ENCODE measurements around the gene MYO5C.

MYO5C gene

DNA sequence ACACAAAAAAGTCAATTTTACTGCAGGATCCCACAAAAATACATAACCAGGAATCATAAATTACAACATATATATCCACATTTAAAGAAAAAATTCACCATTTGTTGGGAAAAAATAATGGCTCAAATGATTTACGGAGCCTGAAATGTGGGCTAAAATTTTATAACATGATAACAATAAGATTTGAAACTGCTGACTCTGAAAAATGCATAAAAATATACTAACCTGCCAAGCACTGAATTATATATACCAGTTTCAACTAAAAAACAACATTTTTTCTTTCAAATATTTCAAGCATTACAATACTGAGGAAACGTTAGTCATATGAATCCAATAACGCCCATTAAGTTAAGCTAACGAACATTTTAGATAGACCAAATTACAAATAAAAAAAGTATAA, 12.2 kb upstream of the MYO5C start:
- DNase-seq (ENCODE audit: low spot score) = no peak
- TF ChIP-seq, protein P1, sequence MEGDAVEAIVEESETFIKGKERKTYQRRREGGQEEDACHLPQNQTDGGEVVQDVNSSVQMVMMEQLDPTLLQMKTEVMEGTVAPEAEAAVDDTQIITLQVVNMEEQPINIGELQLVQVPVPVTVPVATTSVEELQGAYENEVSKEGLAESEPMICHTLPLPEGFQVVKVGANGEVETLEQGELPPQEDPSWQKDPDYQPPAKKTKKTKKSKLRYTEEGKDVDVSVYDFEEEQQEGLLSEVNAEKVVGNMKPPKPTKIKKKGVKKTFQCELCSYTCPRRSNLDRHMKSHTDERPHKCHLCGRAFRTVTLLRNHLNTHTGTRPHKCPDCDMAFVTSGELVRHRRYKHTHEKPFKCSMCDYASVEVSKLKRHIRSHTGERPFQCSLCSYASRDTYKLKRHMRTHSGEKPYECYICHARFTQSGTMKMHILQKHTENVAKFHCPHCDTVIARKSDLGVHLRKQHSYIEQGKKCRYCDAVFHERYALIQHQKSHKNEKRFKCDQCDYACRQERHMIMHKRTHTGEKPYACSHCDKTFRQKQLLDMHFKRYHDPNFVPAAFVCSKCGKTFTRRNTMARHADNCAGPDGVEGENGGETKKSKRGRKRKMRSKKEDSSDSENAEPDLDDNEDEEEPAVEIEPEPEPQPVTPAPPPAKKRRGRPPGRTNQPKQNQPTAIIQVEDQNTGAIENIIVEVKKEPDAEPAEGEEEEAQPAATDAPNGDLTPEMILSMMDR (IDR thresholded peaks at IDR 0.05; ENCODE audit: extremely low read depth, missing control alignments) = no peak

DNA sequence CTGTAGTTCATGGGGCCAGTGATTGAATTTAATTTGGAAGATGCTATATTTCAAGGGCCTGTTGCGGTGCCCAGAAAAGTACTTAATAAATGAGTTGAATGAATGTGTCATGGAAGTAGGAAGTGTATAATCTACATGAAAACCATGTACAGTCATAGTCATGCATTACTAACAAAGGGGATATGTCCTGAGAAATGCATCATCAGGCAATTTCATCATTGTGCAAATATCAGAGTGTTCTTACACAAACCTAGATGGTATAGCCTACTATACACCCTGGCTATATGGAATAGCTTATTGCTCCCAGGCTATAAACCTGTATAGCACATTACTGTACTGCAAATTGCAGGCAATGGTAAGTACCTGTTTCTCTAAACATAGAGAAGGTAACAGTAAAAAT, 10.7 kb upstream of the MYO5C start:
- TF ChIP-seq, protein P1 (IDR thresholded peaks at IDR 0.05; ENCODE audit: extremely low read depth, missing control alignments) = no peak
- DNase-seq (ENCODE audit: low spot score) = no peak

DNA sequence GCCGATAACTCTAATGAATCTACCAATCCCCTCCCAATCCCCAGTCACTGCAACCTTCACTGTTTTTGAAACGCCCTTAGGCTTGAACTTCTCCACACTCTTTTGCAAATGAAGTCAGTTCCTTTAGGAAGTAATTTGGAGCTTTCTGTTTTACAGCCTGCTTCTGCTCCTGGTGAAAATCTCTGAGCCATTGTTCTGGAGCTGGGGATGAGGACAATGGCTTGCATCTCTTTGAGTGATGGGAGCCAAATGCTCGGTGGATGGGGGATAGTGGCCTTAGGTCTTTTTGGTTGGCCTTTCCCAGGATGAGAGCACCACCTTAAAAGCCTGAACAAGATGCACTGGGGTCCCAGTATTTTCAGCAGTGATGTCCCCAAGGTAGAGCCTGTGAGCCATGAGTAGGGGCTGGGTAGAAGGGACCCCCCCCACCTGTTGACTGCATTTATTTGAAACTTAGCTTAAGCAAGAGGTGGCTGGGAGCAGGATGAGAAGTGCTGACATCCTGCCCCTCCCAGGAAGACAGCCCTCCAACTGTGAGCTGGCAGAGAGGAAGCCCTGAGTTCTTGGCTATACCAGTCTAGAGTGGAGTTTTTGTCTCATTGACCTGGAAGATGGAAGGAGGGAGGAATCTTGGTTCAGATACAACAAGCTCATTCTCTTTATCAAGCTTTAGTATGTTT, 7.6 kb upstream of the MYO5C start:
- no peak for DNase-seq (ENCODE audit: low spot score)
- TF ChIP-seq, protein P1 (IDR thresholded peaks at IDR 0.05; ENCODE audit: extremely low read depth, missing control alignments) = no peak

DNA sequence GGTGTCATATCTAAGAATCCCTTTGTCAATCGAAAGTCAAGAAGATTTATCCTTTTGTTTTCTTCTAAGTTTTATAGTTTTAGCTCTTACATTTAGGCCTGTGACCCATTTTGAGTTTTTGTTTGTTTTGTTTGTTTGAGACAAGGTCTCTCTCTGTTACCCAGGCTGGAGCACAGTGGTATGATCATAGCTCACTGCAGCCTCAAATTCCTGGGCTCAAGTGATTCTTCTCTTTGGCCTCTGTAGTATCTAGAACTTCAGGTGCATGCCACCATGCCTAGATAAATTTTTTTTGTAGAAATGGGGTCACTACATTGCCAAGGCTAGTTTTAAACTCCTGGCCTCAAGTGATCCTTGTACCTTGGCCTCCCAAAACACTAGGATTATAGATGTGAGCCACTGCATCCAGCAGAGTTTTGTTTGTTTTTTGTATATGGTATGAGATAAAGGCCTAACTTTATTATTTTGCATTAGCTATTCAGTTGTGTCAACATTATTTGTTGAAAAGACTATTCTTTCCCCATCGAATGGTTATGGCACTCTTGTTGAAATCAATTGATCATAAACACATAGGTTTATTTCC, 5.8 kb upstream of the MYO5C start:
- TF ChIP-seq, protein P1 (IDR thresholded peaks at IDR 0.05; ENCODE audit: extremely low read depth, missing control alignments) = no peak
- DNase-seq (ENCODE audit: low spot score) = no peak

DNA sequence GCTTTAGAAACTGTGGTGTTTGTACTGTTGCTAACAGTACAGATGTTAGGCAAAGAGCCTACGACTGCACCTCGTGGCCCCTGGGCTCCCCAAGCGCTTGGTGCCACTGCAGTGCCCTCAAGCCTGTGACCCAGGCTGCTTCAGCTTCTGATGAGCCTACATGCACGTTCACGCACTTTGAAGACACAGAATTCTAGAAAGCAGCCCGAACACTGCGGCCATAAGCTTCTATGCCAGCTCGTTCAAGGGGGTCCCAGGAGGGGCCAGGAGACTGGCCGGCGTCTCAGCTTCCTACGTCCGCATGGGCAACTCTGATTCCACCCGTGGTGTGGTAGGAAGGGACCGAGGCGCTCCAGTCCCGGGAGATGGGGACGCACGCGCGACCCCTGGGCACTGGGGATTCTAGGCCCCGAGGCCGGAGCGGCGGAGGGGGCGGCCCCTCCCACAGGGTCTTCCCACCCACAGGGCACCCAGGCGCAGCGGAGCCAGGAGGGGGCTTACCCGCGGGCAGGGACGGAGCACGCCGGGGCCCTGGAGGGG, 653 bp downstream of the MYO5C start:
- TF ChIP-seq, protein P1 (IDR thresholded peaks at IDR 0.05; ENCODE audit: extremely low read depth, missing control alignments) = no peak
- DNase-seq (ENCODE audit: low spot score) = no peak

DNA sequence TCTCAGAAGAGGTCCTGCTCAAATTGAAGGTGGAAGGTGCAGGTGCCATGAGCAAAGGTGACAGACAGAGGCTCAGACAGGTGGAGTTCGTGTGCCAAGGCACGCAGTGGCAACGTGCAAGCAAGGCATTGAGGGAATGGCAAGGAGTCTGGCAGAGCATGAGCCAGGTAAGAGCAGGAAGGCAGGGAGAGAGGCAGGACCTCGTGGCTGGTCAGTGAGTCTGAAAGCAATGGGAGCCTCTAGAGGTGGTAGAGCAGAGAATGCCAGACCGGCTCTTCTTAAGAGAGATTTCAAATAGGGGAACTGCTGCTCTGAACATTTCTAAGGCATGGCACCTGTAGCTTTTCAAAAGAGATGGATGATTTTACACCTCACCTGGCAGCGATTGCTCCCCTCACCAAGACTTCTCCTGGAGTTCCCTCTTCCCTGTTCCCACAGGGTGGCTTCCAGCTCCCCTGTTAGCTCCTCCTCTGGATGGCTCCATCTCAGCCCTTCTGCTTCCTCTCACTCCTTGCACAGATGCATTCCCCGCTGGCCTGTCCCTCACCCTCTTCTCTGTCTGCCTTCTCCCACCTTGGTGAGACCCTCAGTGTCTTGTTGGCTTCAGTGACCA, 2.7 kb downstream of the MYO5C start:
- TF ChIP-seq, protein P1 (IDR thresholded peaks at IDR 0.05; ENCODE audit: extremely low read depth, missing control alignments) = no peak

DNA sequence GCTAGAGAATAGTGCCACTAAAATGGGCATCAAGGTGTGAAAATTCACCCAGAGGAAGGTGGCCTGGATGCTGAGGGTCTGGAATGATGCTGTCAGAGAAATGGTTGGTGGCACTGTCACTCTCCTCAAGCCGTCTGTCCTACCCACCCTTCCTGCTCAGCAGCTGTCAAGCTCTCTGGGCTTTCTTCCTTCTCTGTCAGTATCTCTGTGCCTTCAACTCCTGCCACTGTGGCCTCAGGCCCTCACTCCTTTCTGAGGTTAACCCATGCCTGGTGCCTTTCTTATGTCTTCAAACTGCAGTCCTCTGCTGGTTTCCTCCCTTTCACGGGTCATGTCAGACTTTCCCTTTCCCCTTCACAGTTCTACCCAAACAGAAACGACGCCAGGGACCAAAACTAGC, 4.4 kb downstream of the MYO5C start:
- TF ChIP-seq, protein P1 (IDR thresholded peaks at IDR 0.05; ENCODE audit: extremely low read depth, missing control alignments) = no peak
- no peak for DNase-seq (ENCODE audit: low spot score)

More for the DNA sequence above, 2.7 kb downstream of the MYO5C start:
- no peak for DNase-seq (ENCODE audit: low spot score)
